Mesenchymal stem cell (in vitro differentiated cells and primary cell): ENCODE data around the gene QKI.

ENCODE experiments used
- DNase-seq: peaks from one replicate; pipeline ENCODE4 v3.0.0-alpha.2; 2013
- H2AFZ ChIP-seq: one replicate; pipeline ENCODE4 v1.6.1; 2013; ENCODE audit warnings: low read depth, mild to moderate bottlenecking, control low read depth, inconsistent platforms, low read length, moderate library complexity
- H2AK5ac ChIP-seq: 2 replicates; pipeline ENCODE4 v1.6.1; 2013; ENCODE audit warnings: low read length, moderate library complexity, mild to moderate bottlenecking, inconsistent platforms; ENCODE audit not compliant: severe bottlenecking
- H2BK120ac ChIP-seq: one replicate; pipeline ENCODE4 v1.6.1; 2013; ENCODE audit warnings: low read depth, mild to moderate bottlenecking, inconsistent platforms, low read length, moderate library complexity
- H2BK12ac ChIP-seq, 2 experiments: one replicate each; pipeline ENCODE4 v1.6.1; 2013; ENCODE audit warnings: inconsistent platforms in 2 of 2, low read length in 2 of 2, mild to moderate bottlenecking in 2 of 2, moderate library complexity in 2 of 2, control low read depth in 1 of 2
- H2BK15ac ChIP-seq: one replicate; pipeline ENCODE4 v1.6.1; 2013; ENCODE audit warnings: mild to moderate bottlenecking, low read depth, inconsistent platforms; ENCODE audit not compliant: poor library complexity, severe bottlenecking
- H2BK5ac ChIP-seq: 2 replicates; pipeline ENCODE4 v1.6.1; 2013; ENCODE audit warnings: low read depth, mild to moderate bottlenecking, low read length, control low read depth, inconsistent platforms; ENCODE audit not compliant: poor library complexity, severe bottlenecking
- H3K14ac ChIP-seq, 2 experiments: one replicate each; pipeline ENCODE4 v1.6.1; 2013; ENCODE audit warnings: inconsistent platforms in 2 of 2, low read length in 2 of 2, control low read depth in 1 of 2, mild to moderate bottlenecking in 1 of 2, moderate library complexity in 1 of 2
- H3K18ac ChIP-seq, 2 experiments: one replicate each; pipeline ENCODE4 v1.6.1; 2013; ENCODE audit warnings: inconsistent platforms in 2 of 2, low read length in 2 of 2, control low read depth in 1 of 2, low read depth in 1 of 2, mild to moderate bottlenecking in 1 of 2
- H3K23ac ChIP-seq, 2 experiments: one replicate each; pipeline ENCODE4 v1.6.1; 2013; ENCODE audit warnings: inconsistent platforms in 2 of 2, low read length in 2 of 2, mild to moderate bottlenecking in 2 of 2, moderate library complexity in 2 of 2, control low read depth in 1 of 2
- H3K27ac ChIP-seq: 2 replicates; pipeline ENCODE4 v1.5.1; 2013; ENCODE audit warnings: mild to moderate bottlenecking, moderate library complexity, low read length, control low read depth, inconsistent platforms; ENCODE audit not compliant: poor library complexity, severe bottlenecking
- H3K27me3 ChIP-seq, 2 experiments: 2 replicates each; pipeline versions ENCODE4 v1.6.1 to v1.7.0; 2013; ENCODE audit warnings: low read length in 2 of 2, mild to moderate bottlenecking in 2 of 2, moderate library complexity in 2 of 2, control low read depth in 1 of 2, inconsistent platforms in 1 of 2; ENCODE audit not compliant: control insufficient read depth in 1 of 2, insufficient read depth in 1 of 2
- H3K36me3 ChIP-seq, 2 experiments: 2 replicates each; pipeline versions ENCODE4 v1.6.1 to v1.7.0; 2013; ENCODE audit warnings: low read length in 2 of 2, control low read depth in 1 of 2, inconsistent platforms in 1 of 2, low read depth in 1 of 2, mild to moderate bottlenecking in 1 of 2; ENCODE audit not compliant: insufficient read depth in 2 of 2, control insufficient read depth in 1 of 2
- H3K4ac ChIP-seq, 2 experiments: one replicate each; pipeline ENCODE4 v1.6.1; 2013; ENCODE audit warnings: inconsistent platforms in 2 of 2, low read length in 2 of 2, mild to moderate bottlenecking in 2 of 2, moderate library complexity in 2 of 2, control low read depth in 1 of 2, low read depth in 1 of 2
- H3K4me1 ChIP-seq: 2 replicates; pipeline ENCODE4 v1.6.1; 2013; ENCODE audit warnings: low read depth, low read length, control low read depth; ENCODE audit not compliant: control insufficient read depth, insufficient read depth
- H3K4me2 ChIP-seq: 2 replicates; pipeline ENCODE4 v1.6.1; 2013; ENCODE audit warnings: low read length, mild to moderate bottlenecking, inconsistent platforms; ENCODE audit not compliant: poor library complexity, severe bottlenecking
- H3K4me3 ChIP-seq, 2 experiments: 2 replicates each; pipeline versions ENCODE4 v1.5.1 to v1.7.0; 2013; ENCODE audit warnings: low read length in 2 of 2, mild to moderate bottlenecking in 2 of 2, control low read depth in 1 of 2, low read depth in 1 of 2; ENCODE audit not compliant: insufficient read depth in 1 of 2
- H3K79me1 ChIP-seq: replicated peaks from 2 replicates; pipeline ENCODE4 v1.6.1; 2013; ENCODE audit warnings: mild to moderate bottlenecking, control low read depth, low read length, inconsistent platforms; ENCODE audit not compliant: poor library complexity, severe bottlenecking
- H3K9ac ChIP-seq: 2 replicates; pipeline ENCODE4 v1.7.0; 2013; ENCODE audit warnings: mild to moderate bottlenecking, low read length, moderate library complexity
- H3K9me3 ChIP-seq: 2 replicates; pipeline ENCODE4 v1.7.0; 2013; ENCODE audit warnings: mild to moderate bottlenecking, low read length; ENCODE audit not compliant: control insufficient read depth
- H4K8ac ChIP-seq: one replicate; pipeline ENCODE4 v1.6.1; 2013; ENCODE audit warnings: inconsistent platforms, mild to moderate bottlenecking, low read length, moderate library complexity
- H4K91ac ChIP-seq: one replicate; pipeline ENCODE4 v1.6.1; 2013; ENCODE audit warnings: mild to moderate bottlenecking, low read length, inconsistent platforms
- WGBS: methylation state at CpG from one replicate; pipeline ENCODE4 v1.1.7; 2013; ENCODE audit warnings: mixed read lengths; 5-methylcytosine and 5-hydroxymethylcytosine counted together

Gene QKI

DNA sequence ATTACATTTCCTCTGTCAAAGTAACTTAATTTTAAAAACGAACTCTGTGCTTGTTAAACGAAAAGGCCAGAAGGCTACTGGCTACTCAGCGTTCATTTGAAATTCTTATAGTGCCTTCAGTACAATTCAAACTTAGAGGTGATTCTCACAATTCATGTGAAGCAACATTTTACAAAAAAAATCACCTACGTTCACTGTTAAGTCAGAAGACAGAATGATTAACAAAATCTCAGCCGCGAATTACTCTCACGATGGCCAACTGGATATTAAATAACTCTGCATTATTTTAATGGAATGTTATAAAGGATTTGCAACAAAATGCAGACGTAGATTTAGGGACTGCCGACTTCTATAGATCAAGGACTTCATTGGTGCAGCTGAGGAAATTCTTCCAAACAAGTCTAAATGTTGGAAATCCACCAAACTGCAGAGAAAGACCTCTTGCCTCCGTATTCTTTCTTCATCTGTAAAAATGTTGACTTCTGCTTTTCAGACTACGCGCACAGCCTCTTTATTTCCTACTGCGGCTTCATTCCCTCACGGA is 1.6 kb upstream of the QKI start:
- H3K9ac ChIP-seq = peak overlapping the region; percentile 93
- peak overlapping the region; percentile 96 for H2BK5ac ChIP-seq
- H3K9me3 ChIP-seq = no peaks in the 10 kb centered on the region
- H3K23ac ChIP-seq = no peak overlapping the region
- H4K8ac ChIP-seq = peak overlapping the region; percentile 98
- 5% methylated on average over 11 of the region's 14 CpGs for WGBS
- H3K27ac ChIP-seq = peak overlapping the region; percentile 90
- H3K4ac ChIP-seq = peak overlapping the region; percentile 65 to 83
- H2AK5ac ChIP-seq = no peak overlapping the region
- no peak overlapping the region for H2BK120ac ChIP-seq
- peaks cover 5% of the 10 kb centered on the region for H3K4me1 ChIP-seq
- no peaks in the 10 kb centered on the region for H3K36me3 ChIP-seq
- peak overlapping the region; percentile 60 for H2AFZ ChIP-seq
- no peak overlapping the region for H3K14ac ChIP-seq
- peak overlapping the region; percentile 71 for H3K4me2 ChIP-seq
- DNase-seq = no peak
- H4K91ac ChIP-seq = no peak overlapping the region
- peak overlapping the region; percentile 79 to 87 for H3K4me3 ChIP-seq
- H2BK12ac ChIP-seq = no peak overlapping the region
- H3K79me1 ChIP-seq = peaks cover 2% of the 10 kb centered on the region
- no peaks in the 10 kb centered on the region for H3K27me3 ChIP-seq
- no peak overlapping the region for H2BK15ac ChIP-seq
- H3K18ac ChIP-seq = peak overlapping the region; percentile 94 to 99

DNA sequence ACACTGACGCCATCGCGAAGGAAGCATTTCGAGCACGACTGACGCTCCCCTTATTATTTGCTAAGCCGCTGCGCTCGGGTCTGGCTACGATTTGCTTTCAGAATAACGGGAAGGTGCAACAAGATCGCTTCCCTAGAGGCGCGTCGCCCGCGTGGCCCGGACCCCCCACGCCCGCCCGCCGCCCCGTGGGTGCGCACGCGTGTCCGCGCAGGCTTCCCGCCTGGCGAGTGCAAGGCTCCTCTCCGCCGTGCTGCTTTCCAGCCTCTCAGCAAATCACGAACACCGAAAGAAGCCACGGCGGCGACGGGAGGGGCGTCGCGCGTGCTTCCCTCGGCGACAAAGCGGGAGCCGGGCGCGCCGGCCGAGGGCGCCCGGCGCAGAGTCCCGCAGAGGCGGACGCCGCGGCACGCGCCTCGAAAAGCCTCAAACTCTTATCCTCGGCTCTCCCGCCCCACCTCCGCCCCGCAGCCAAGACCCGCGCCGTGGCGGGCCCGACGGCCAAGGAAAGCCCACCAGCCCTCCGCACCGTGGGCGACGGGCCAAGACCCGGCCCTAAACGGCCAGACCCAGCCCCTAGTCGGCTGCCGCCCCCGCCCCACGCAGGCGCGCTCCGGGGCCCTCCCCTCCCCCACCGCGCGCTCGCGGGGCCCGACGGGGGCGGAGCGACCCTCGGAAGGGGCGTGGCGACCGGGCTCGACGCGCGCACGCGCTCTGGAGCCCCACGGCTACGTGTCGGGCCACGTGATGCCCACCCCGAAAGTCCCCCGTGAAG is 987 bp upstream of the QKI start:
- peak; percentile 90 for DNase-seq
- WGBS = under 1% methylated on average over 66 of the region's 109 CpGs
- peak overlapping the region; percentile 98 for H4K8ac ChIP-seq

DNA sequence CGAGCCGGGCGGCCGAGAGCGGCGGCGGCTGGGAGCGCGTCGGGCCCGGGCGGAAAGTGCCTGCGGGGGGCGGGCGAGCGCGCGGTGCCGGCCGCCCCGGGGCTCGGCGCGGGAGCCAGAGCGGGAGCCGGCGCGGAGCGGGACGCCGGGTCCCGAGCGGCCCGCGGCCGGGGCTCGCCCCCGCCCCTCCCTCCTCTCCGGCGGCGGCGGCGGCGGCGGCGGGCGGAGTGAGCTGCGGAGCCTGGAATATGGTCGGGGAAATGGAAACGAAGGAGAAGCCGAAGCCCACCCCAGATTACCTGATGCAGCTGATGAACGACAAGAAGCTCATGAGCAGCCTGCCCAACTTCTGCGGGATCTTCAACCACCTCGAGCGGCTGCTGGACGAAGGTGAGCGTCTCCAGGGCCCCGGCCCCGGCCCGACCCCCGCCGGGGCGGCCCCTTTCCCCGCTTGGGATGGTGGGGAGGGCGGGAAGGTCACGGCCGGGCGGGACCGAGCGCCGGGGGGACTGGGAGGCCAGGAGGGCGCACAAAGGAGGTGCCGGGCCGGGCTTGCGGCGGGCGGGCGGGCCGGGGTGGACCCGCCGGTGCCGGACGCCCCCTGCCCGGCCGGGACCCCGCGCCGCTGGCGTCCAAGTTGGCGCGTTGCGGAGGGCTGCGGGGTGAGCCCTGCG is 565 bp downstream of the QKI start:
- DNase-seq = no peak
- peak overlapping the region; percentile 95 for H2BK120ac ChIP-seq
- under 1% methylated on average over 16 of the region's 94 CpGs for WGBS

More for the DNA sequence above, 987 bp upstream of the QKI start:
- Histone ChIP-seq H4K91ac (peak overlapping the region; percentile 92), H3K4me1 (peaks cover 5% of the 10 kb centered on the region), H3K18ac (peak overlapping the region; percentile 94 to 99), H3K36me3 (no peaks in the 10 kb centered on the region), H3K27ac (peak overlapping the region; percentile 93), H2BK15ac (peak overlapping the region; percentile 87), H3K4me2 (peak overlapping the region; percentile 71), H3K14ac (peak overlapping the region; percentile 22 to 98), H3K4ac (peak overlapping the region; percentile 83 to 95), H2BK12ac (peak overlapping the region; percentile 61 to 82), H3K23ac (peak overlapping the region in 1 of 2 experiments; percentile 92), H3K4me3 (peak overlapping the region; percentile 87 to 97), H3K79me1 (peaks cover 2% of the 10 kb centered on the region), H2AK5ac (no peak overlapping the region), H3K9ac (peak overlapping the region; percentile 93), H3K27me3 (no peaks in the 10 kb centered on the region), H2AFZ (peak overlapping the region; percentile 81), H2BK5ac (peak overlapping the region; percentile 96), H2BK120ac (peak overlapping the region; percentile 99), H3K9me3 (no peaks in the 10 kb centered on the region)

More for the DNA sequence above, 565 bp downstream of the QKI start:
- Histone ChIP-seq H3K36me3 (no peaks in the 10 kb centered on the region), H3K27me3 (no peaks in the 10 kb centered on the region), H4K91ac (peak overlapping the region; percentile 90), H3K4ac (peak overlapping the region; percentile 73 to 97), H3K27ac (peak overlapping the region; percentile 91), H3K14ac (peak overlapping the region; percentile 95 to 96), H3K4me3 (peak overlapping the region; percentile 89 to 97), H2BK12ac (peak overlapping the region in 1 of 2 experiments; percentile 42), H3K4me1 (peaks cover 2% of the 10 kb centered on the region), H3K79me1 (peaks cover 2% of the 10 kb centered on the region), H3K23ac (peak overlapping the region; percentile 20 to 83), H3K4me2 (peak overlapping the region; percentile 16), H2BK5ac (peak overlapping the region; percentile 97), H3K18ac (peak overlapping the region; percentile 97 to 98), H3K9ac (peak overlapping the region; percentile 97), H2BK15ac (peak overlapping the region; percentile 90), H2AK5ac (no peak overlapping the region), H2AFZ (peak overlapping the region; percentile 53), H4K8ac (peak overlapping the region; percentile 45), H3K9me3 (no peaks in the 10 kb centered on the region)
